Cardiac fibroblast (primary cell): Measurements from ENCODE around the gene PRR35.

ENCODE experiments used
- DNase-seq, 2 donors: peaks; one replicate each; pipeline versions ENCODE4 v3.0.0 to v3.0.0-alpha.2; 2010; ENCODE audit warnings: low read depth in 2 of 2
- H3K4me3 ChIP-seq, 2 donors: replicated peaks in 1 of 2; 1 replicate in 1 of 2; 2 replicates in 1 of 2; pipeline ENCODE4 v1.5.1; 2011; ENCODE audit warnings: low read depth in 2 of 2, low read length in 2 of 2, mild to moderate bottlenecking in 2 of 2, moderate library complexity in 1 of 2
- CTCF ChIP-seq: IDR thresholded peaks from one replicate; pipeline ENCODE4 v1.5.1; 2011; ENCODE audit warnings: low read depth, mild to moderate bottlenecking, low read length, inconsistent platforms

The PRR35 gene

GRCh38 chr16:519425-519824 is 40.8 kb upstream of the PRR35 start:
- no peak for TF ChIP-seq CTCF
- DNase-seq: no peak
- no peak overlapping the region for H3K4me3 ChIP-seq

GRCh38 chr16:519841-520687 is 40.1 kb upstream of the PRR35 start:
- no peak for DNase-seq
- TF ChIP-seq CTCF: no peak
- H3K4me3 ChIP-seq: no peak overlapping the region

GRCh38 chr16:520847-521246 is 39.3 kb upstream of the PRR35 start:
- H3K4me3 ChIP-seq: no peak overlapping the region
- no peak for TF ChIP-seq CTCF
- DNase-seq: no peak

GRCh38 chr16:521381-522210 is 38.6 kb upstream of the PRR35 start:
- no peak for TF ChIP-seq CTCF
- no peak for DNase-seq
- no peak overlapping the region for H3K4me3 ChIP-seq

GRCh38 chr16:522320-523096 is 37.7 kb upstream of the PRR35 start:
- H3K4me3 ChIP-seq: no peak overlapping the region
- DNase-seq: no peak
- no peak for TF ChIP-seq CTCF

GRCh38 chr16:523097-523741 is 37.0 kb upstream of the PRR35 start:
- DNase-seq: no peak
- no peak overlapping the region for H3K4me3 ChIP-seq
- no peak for TF ChIP-seq CTCF
